HCT116 (cell line): Measurements from ENCODE around the gene NMRAL1. TPM values are rescaled to one million over a fixed set of nuclear protein-coding genes. Genes with fewer than 3 reads are reported as not detected.
A peak's percentile ranks its signal among the peaks of the same experiment; 100 is the strongest.

Experiments
- ATAC-seq: fragments of 200-7000 bp; cut with Tn5 transposase; 2 replicates; pipeline ENCODE4 v1.9.1; 2020; ENCODE audit warnings: mild to moderate bottlenecking, moderate library complexity
- BruUV-seq: library from RNA; stranded (reverse); fragments of 400-500 nt; replicated peaks from 2 replicates; lab custom pipeline; 2021; lab: Mats Ljungman, UMichigan
- CTCF ChIA-PET: fragments of 300-600 bp; sonication (Branson Sonifier 250); formaldehyde crosslinking; loops from one replicate; lab custom pipeline; 2021; ENCODE audit warnings: antibody characterized with exemption; lab: Charles Lee
- POLR2A ChIA-PET: fragments of 300-600, 350-600 bp; sonication (Branson Sonifier 250); formaldehyde crosslinking; loops from one replicate; lab custom pipeline; 2021; ENCODE audit warnings: antibody characterized with exemption; lab: Charles Lee
- RAD21 ChIA-PET, 2 experiments: fragments of 300-600 bp; sonication (Branson Sonifier 250); formaldehyde crosslinking; loops; one replicate each; lab custom pipeline; 2023; ENCODE audit warnings: low total read pairs in 2 of 2; ENCODE audit not compliant: uncharacterized antibody in 2 of 2, unreplicated experiment in 2 of 2, low non-redundant PET in 1 of 2; lab: Charles Lee
- DNase-seq: peaks from one replicate; pipeline ENCODE4 v3.0.0-alpha.2; 2010; ENCODE audit warnings: low read depth, low spot score
- H2AFZ ChIP-seq: fragments of 200-600 bp; shearing (Covaris generic), sonication (generic); 2 replicates; pipeline ENCODE4 v1.6.1; 2017; ENCODE audit warnings: low read depth, mixed run types, mixed read lengths, antibody characterized with exemption, low read length; ENCODE audit not compliant: poor library complexity, severe bottlenecking
- H3K27ac ChIP-seq: 2 replicates; pipeline ENCODE4 v1.5.1; 2012; ENCODE audit warnings: low read depth, low read length
- H3K27me3 ChIP-seq: fragments of 200-600 bp; sonication (generic); 2 replicates; pipeline ENCODE4 v1.6.1; 2016; ENCODE audit warnings: mixed run types, low read length, mixed read lengths; ENCODE audit not compliant: insufficient read depth
- H3K36me3 ChIP-seq, 2 experiments: fragments of 200-500 bp in 1 of 2; fragments of 200-600 bp in 1 of 2; sonication (Bioruptor generic) in 1 of 2; sonication (generic) in 1 of 2; 2 replicates each; pipeline versions ENCODE4 v1.5.1 to v1.6.1; 2014 to 2016; ENCODE audit warnings: low read length in 2 of 2, inconsistent platforms in 1 of 2, mixed read lengths in 1 of 2, mixed run types in 1 of 2; ENCODE audit not compliant: insufficient read depth in 2 of 2, control insufficient read depth in 1 of 2
- H3K4me1 ChIP-seq, 2 experiments: fragments of 200-600 bp in 1 of 2; sonication (generic) in 1 of 2; 2 replicates each; pipeline versions ENCODE4 v1.5.1 to v1.6.1; 2012 to 2017; ENCODE audit warnings: low read length in 2 of 2, inconsistent platforms in 1 of 2, mild to moderate bottlenecking in 1 of 2, mixed read lengths in 1 of 2, mixed run types in 1 of 2, moderate library complexity in 1 of 2; ENCODE audit not compliant: insufficient read depth in 2 of 2, control insufficient read depth in 1 of 2
- H3K4me2 ChIP-seq: fragments of 200-600 bp; sonication (generic); 2 replicates; pipeline ENCODE4 v1.6.1; 2017; ENCODE audit warnings: mixed run types, low read length, mixed read lengths
- H3K4me3 ChIP-seq, 2 experiments: fragments of 200-600 bp in 1 of 2; sonication (generic) in 1 of 2; replicated peaks in 1 of 2; 2 replicates each; pipeline ENCODE4 v1.5.1; 2011 to 2016; ENCODE audit warnings: low read length in 2 of 2, control low read depth in 1 of 2, low read depth in 1 of 2, mild to moderate bottlenecking in 1 of 2, mixed read lengths in 1 of 2, mixed run types in 1 of 2
- H3K79me2 ChIP-seq: fragments of 200-600 bp; sonication (generic); 2 replicates; pipeline ENCODE4 v1.6.1; 2017; ENCODE audit warnings: mild to moderate bottlenecking, mixed run types, low read length, moderate library complexity, mixed read lengths; ENCODE audit not compliant: insufficient read depth
- H3K9ac ChIP-seq: fragments of 200-600 bp; sonication (generic); 2 replicates; pipeline ENCODE4 v1.6.1; 2016; ENCODE audit warnings: low read length, mixed read lengths
- H3K9me2 ChIP-seq: fragments of 200-600 bp; sonication (generic), shearing (Covaris generic); 2 replicates; pipeline ENCODE4 v1.6.1; 2017; ENCODE audit warnings: mixed run types, mild to moderate bottlenecking, moderate library complexity; ENCODE audit not compliant: insufficient read depth
- H3K9me3 ChIP-seq, 2 experiments: fragments of 200-500 bp in 1 of 2; fragments of 200-600 bp in 1 of 2; sonication (Bioruptor generic) in 1 of 2; sonication (generic) in 1 of 2; 2 replicates each; pipeline ENCODE4 v1.6.1; 2014 to 2017; ENCODE audit warnings: low read length in 2 of 2, mixed read lengths in 2 of 2, inconsistent platforms in 1 of 2, low read depth in 1 of 2, mild to moderate bottlenecking in 1 of 2, mixed run types in 1 of 2, moderate library complexity in 1 of 2; ENCODE audit not compliant: control insufficient read depth in 1 of 2, insufficient read depth in 1 of 2
- H4K20me1 ChIP-seq: fragments of 200-600 bp; sonication (generic), shearing (Covaris generic); 2 replicates; pipeline ENCODE4 v1.6.1; 2017; ENCODE audit warnings: mixed run types, mild to moderate bottlenecking, moderate library complexity; ENCODE audit not compliant: insufficient read depth
- CEBPB ChIP-seq: IDR thresholded peaks from 2 replicates; pipeline ENCODE4 v1.6.1; 2012; ENCODE audit warnings: low read depth
- EGR1 ChIP-seq: IDR thresholded peaks from 2 replicates; pipeline ENCODE4 v1.6.1; 2012; ENCODE audit warnings: low read depth
- ELF1 ChIP-seq: IDR thresholded peaks from 2 replicates; pipeline ENCODE4 v1.6.1; 2012; ENCODE audit warnings: low read depth, borderline replicate concordance
- EZH2 ChIP-seq: fragments of 200-600 bp; sonication (generic); IDR thresholded peaks from 2 replicates; pipeline ENCODE4 v1.6.1; 2017; ENCODE audit warnings: antibody characterized with exemption, mixed run types
- EZH2phosphoT487 ChIP-seq: fragments of 200-600 bp; IDR thresholded peaks from 2 replicates; pipeline ENCODE4 v1.6.1; 2018; ENCODE audit warnings: antibody characterized with exemption, borderline replicate concordance
- JUND ChIP-seq: IDR thresholded peaks from 2 replicates; pipeline ENCODE4 v1.6.1; 2012
- MAX ChIP-seq: IDR thresholded peaks from 2 replicates; pipeline ENCODE4 v1.6.1; 2012
- POLR2AphosphoS5 ChIP-seq: IDR thresholded peaks from 2 replicates; pipeline ENCODE4 v1.6.1; 2011; ENCODE audit warnings: mild to moderate bottlenecking, low read depth, low read length, moderate library complexity
- SIN3A ChIP-seq: IDR thresholded peaks from 2 replicates; pipeline ENCODE4 v1.6.1; 2012; ENCODE audit warnings: low read depth
- SP1 ChIP-seq: IDR thresholded peaks from 2 replicates; pipeline ENCODE4 v1.6.1; 2012; ENCODE audit warnings: low read depth
- ZBTB33 ChIP-seq: IDR thresholded peaks from 2 replicates; pipeline ENCODE4 v1.6.1; 2011; ENCODE audit warnings: mild to moderate bottlenecking, low read length, moderate library complexity; ENCODE audit not compliant: insufficient replicate concordance; ENCODE audit errors: extremely low read depth
- ZFX ChIP-seq: fragments of 450-650 bp; IDR thresholded peaks from 2 replicates; pipeline ENCODE4 v1.6.1; 2017
- ZNF274 ChIP-seq: fragments of 200-500 bp; sonication (Bioruptor generic); IDR thresholded peaks from 2 replicates; pipeline ENCODE4 v1.6.1; 2014; ENCODE audit warnings: mild to moderate bottlenecking, low read depth, low read length, inconsistent platforms
- intact Hi-C: fragments of 100-400 bp; cut with micrococcal nuclease; formaldehyde crosslinking; loops from 2 replicates; pipeline ENCODE4 v1.10.0; 2022
- total RNA-seq: library from RNA; stranded (reverse); gene quantifications from one replicate; pipeline ENCODE4 v1.2.1, GENCODE V29; 2021; ENCODE audit not compliant: unreplicated experiment
- TF ChIP-seq, protein P1 (sequence below), 3 experiments: fragments of 200-600 bp in 1 of 3; sonication (generic) in 1 of 3; IDR thresholded peaks in 2 of 3; conservative IDR thresholded peaks in 1 of 3; 2 replicates each; pipeline ENCODE4 v1.5.1; 2012 to 2017; ENCODE audit warnings: low read depth in 2 of 3, low read length in 2 of 3, antibody characterized with exemption in 1 of 3, borderline replicate concordance in 1 of 3, control low read depth in 1 of 3, mild to moderate bottlenecking in 1 of 3, mixed read lengths in 1 of 3, mixed run types in 1 of 3, moderate library complexity in 1 of 3; ENCODE audit not compliant: insufficient read depth in 1 of 3
- TF ChIP-seq, protein P2 (sequence below): IDR thresholded peaks from 2 replicates; pipeline ENCODE4 v1.6.1; 2012
- TF ChIP-seq, protein P3 (sequence below): IDR thresholded peaks from 2 replicates; pipeline ENCODE4 v1.6.1; 2012; ENCODE audit warnings: low read depth

NMRAL1 gene
- total RNA-seq, 1 experiment from 2014 or later: 76.7 TPM

DNA sequence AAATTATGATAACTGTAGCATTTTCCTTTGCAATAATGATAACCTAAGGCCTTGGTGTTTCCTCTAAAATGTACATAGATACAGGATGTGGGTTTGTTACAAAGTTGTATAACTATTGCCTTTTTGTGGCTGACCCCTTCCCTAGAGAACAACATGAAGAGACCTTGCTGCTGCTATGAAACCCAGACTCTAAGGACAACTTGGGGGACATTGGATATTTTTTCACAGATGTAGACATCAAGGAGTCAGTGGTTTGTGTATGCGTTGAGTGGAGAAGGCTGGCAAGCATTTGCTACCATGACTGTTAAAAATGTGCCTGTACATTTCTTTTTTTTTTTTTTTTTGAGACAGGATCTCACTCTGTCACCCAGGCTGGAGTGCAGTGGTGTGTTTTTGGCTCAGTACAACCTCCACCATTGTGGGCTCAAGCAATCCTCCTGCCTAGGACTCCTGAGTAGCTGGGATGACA lies 14.1 kb upstream of the NMRAL1 start:
- RAD21 ChIA-PET: no interaction called here
- H3K4me3 ChIP-seq: no peak overlapping the region
- peaks cover 23 to 42% of the 10 kb centered on the region in 2 experiments for H3K4me1 ChIP-seq
- H3K27ac ChIP-seq: peak overlapping the region; percentile 52; the same call in 1 of the 2 replicates
- H2AFZ ChIP-seq: no peak overlapping the region
- H3K27me3 ChIP-seq: no peaks in the 10 kb centered on the region
- TF ChIP-seq ZBTB33: no peak
- TF ChIP-seq, protein P1, sequence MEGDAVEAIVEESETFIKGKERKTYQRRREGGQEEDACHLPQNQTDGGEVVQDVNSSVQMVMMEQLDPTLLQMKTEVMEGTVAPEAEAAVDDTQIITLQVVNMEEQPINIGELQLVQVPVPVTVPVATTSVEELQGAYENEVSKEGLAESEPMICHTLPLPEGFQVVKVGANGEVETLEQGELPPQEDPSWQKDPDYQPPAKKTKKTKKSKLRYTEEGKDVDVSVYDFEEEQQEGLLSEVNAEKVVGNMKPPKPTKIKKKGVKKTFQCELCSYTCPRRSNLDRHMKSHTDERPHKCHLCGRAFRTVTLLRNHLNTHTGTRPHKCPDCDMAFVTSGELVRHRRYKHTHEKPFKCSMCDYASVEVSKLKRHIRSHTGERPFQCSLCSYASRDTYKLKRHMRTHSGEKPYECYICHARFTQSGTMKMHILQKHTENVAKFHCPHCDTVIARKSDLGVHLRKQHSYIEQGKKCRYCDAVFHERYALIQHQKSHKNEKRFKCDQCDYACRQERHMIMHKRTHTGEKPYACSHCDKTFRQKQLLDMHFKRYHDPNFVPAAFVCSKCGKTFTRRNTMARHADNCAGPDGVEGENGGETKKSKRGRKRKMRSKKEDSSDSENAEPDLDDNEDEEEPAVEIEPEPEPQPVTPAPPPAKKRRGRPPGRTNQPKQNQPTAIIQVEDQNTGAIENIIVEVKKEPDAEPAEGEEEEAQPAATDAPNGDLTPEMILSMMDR (IDR thresholded peaks at IDR 0.05 in 2 of 3, conservative IDR thresholded peaks at IDR 0.05 in 1 of 3; ENCODE audit: borderline replicate concordance in 1 of 3, insufficient read depth in 1 of 3, low read depth in 2 of 3, low read length in 2 of 3): no peak
- no peak for TF ChIP-seq SIN3A
- no peak for TF ChIP-seq MAX
- TF ChIP-seq ZFX: no peak
- no peak for TF ChIP-seq SP1
- no peak for TF ChIP-seq EZH2
- no peak for TF ChIP-seq POLR2AphosphoS5
- TF ChIP-seq, protein P2, sequence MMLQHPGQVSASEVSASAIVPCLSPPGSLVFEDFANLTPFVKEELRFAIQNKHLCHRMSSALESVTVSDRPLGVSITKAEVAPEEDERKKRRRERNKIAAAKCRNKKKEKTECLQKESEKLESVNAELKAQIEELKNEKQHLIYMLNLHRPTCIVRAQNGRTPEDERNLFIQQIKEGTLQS: no peak
- TF ChIP-seq, protein P3, sequence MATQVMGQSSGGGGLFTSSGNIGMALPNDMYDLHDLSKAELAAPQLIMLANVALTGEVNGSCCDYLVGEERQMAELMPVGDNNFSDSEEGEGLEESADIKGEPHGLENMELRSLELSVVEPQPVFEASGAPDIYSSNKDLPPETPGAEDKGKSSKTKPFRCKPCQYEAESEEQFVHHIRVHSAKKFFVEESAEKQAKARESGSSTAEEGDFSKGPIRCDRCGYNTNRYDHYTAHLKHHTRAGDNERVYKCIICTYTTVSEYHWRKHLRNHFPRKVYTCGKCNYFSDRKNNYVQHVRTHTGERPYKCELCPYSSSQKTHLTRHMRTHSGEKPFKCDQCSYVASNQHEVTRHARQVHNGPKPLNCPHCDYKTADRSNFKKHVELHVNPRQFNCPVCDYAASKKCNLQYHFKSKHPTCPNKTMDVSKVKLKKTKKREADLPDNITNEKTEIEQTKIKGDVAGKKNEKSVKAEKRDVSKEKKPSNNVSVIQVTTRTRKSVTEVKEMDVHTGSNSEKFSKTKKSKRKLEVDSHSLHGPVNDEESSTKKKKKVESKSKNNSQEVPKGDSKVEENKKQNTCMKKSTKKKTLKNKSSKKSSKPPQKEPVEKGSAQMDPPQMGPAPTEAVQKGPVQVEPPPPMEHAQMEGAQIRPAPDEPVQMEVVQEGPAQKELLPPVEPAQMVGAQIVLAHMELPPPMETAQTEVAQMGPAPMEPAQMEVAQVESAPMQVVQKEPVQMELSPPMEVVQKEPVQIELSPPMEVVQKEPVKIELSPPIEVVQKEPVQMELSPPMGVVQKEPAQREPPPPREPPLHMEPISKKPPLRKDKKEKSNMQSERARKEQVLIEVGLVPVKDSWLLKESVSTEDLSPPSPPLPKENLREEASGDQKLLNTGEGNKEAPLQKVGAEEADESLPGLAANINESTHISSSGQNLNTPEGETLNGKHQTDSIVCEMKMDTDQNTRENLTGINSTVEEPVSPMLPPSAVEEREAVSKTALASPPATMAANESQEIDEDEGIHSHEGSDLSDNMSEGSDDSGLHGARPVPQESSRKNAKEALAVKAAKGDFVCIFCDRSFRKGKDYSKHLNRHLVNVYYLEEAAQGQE: no peak
- no peak for TF ChIP-seq EGR1
- TF ChIP-seq ZNF274: no peak
- TF ChIP-seq ELF1: no peak
- TF ChIP-seq EZH2phosphoT487: no peak
- TF ChIP-seq JUND: no peak
- no peak for TF ChIP-seq CEBPB
- H3K9ac ChIP-seq: peak overlapping the region; percentile 6; the same call in 1 of the 2 replicates
- CTCF ChIA-PET: no interaction called here
- H3K9me3 ChIP-seq: no peaks in the 10 kb centered on the region
- intact Hi-C loops: no loop called here
- peak; percentile 48; the same call in 1 of the 2 replicates for ATAC-seq
- H3K36me3 ChIP-seq: peaks cover 3 to 4% of the 10 kb centered on the region in 2 experiments; a peak in 3 of 4 replicates
- H3K79me2 ChIP-seq: peaks cover 64% of the 10 kb centered on the region
- no peaks in the 10 kb centered on the region for H3K9me2 ChIP-seq
- DNase-seq: no peak
- H3K4me2 ChIP-seq: peak overlapping the region; percentile 7; the same call in 1 of the 2 replicates
- POLR2A ChIA-PET: interaction anchor here (2.5 kb wide), 1 partner anchor 13 kb away, joined by 10 read pairs; the partner anchor contains the start of gene HMOX2
- BruUV-seq: no TSS peak
- H4K20me1 ChIP-seq: no peaks in the 10 kb centered on the region; the same call in 1 of the 2 replicates
